Measurements from ENCODE around the gene RHBDD3.

GRCh38 chr22:29284196-29284595, 16.4 kb upstream of the RHBDD3 start:
- TF ChIP-seq CTCF (conservative IDR thresholded peaks at IDR 0.05; ENCODE audit: low read depth in 2 of 2): no peak
- no peak for TF ChIP-seq POLR2AphosphoS5 (IDR thresholded peaks at IDR 0.05; ENCODE audit: low read depth)
- no peak for TF ChIP-seq EZH2 (IDR thresholded peaks at IDR 0.05; ENCODE audit: low read depth, unreplicated experiment)
- TF ChIP-seq CREB1 (CRISPR knock-in tag; IDR thresholded peaks at IDR 0.05; ENCODE audit: low read depth): no peak
- no peak for TF ChIP-seq EZH2phosphoT487 (IDR thresholded peaks at IDR 0.05; ENCODE audit: unreplicated experiment)
